ENCODE measurements around the gene TLX2.

DNA sequence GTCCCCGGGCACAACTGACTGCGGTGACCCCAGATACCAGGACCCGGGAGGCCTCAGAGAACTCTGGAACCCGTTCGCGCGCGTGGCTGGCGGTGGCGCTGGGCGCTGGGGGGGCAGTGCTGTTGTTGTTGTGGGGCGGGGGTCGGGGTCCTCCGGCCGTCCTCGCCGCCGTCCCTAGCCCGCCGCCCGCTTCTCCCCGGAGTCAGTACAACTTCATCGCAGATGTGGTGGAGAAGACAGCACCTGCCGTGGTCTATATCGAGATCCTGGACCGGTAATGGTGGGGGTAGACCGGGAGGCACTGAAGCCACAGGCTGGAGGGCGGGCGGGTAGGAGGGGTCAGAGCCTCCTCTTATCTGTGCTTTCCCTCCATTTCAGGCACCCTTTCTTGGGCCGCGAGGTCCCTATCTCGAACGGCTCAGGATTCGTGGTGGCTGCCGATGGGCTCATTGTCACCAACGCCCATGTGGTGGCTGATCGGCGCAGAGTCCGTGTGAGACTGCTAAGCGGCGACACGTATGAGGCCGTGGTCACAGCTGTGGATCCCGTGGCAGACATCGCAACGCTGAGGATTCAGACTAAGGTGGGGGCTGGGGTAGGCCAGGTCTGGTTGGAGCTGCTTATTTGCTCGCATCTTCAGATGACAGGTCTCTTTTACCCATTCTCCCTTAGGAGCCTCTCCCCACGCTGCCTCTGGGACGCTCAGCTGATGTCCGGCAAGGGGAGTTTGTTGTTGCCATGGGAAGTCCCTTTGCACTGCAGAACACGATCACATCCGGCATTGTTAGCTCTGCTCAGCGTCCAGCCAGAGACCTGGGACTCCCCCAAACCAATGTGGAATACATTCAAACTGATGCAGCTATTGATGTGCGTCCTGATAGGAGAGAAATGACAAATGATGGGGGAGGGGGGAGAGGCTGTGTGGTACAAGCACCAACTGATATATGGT, 16.3 kb downstream of the TLX2 start:
- TF ChIP-seq, protein P1, sequence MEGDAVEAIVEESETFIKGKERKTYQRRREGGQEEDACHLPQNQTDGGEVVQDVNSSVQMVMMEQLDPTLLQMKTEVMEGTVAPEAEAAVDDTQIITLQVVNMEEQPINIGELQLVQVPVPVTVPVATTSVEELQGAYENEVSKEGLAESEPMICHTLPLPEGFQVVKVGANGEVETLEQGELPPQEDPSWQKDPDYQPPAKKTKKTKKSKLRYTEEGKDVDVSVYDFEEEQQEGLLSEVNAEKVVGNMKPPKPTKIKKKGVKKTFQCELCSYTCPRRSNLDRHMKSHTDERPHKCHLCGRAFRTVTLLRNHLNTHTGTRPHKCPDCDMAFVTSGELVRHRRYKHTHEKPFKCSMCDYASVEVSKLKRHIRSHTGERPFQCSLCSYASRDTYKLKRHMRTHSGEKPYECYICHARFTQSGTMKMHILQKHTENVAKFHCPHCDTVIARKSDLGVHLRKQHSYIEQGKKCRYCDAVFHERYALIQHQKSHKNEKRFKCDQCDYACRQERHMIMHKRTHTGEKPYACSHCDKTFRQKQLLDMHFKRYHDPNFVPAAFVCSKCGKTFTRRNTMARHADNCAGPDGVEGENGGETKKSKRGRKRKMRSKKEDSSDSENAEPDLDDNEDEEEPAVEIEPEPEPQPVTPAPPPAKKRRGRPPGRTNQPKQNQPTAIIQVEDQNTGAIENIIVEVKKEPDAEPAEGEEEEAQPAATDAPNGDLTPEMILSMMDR (IDR thresholded peaks at IDR 0.05) = no peak
- TF ChIP-seq EZH2phosphoT487 (IDR thresholded peaks at IDR 0.05) = no peak
